Spleen (tissue), 7 donors: Measurements from ENCODE around the gene LPCAT2.

ENCODE experiments used
- CTCF ChIP-seq, 11 experiments: fragments of 200-600 bp in 7 of 11; fragments of 450-650 bp in 4 of 11; sonication (generic) in 4 of 11; IDR thresholded peaks in 8 of 11; conservative IDR thresholded peaks in 3 of 11; 1 replicate in 7 of 11; 2 replicates in 4 of 11; pipeline versions ENCODE4 v1.4.0 to v1.8.0; 2016 to 2021; ENCODE audit warnings: antibody characterized with exemption in 11 of 11, inconsistent platforms in 4 of 11, mild to moderate bottlenecking in 1 of 11
- POLR2A ChIP-seq, 3 donors: fragments of 450-650 bp; IDR thresholded peaks; one replicate each; pipeline ENCODE4 v1.5.1; 2017; ENCODE audit warnings: antibody characterized with exemption in 3 of 3, mild to moderate bottlenecking in 1 of 3
- donor health status: DM: no; HTN: no; CAD: no; lungs with moderate emphysema.
- donor health status: DM: no; HTN: no; CAD: no.
- donor health status: DM: no; HTN: no; CAD: no.

GRCh38 chr16:55585631-55586030, 76.8 kb downstream of the LPCAT2 start:
- TF ChIP-seq POLR2A (IDR thresholded peaks at IDR 0.05) (no peak), CTCF (IDR thresholded peaks at IDR 0.05 in 8 of 11, conservative IDR thresholded peaks at IDR 0.05 in 3 of 11) (no peak)
